HepG2 (cell line): ENCODE results near the gene TST. TPM values are rescaled to one million over a fixed set of nuclear protein-coding genes. Genes with fewer than 3 reads are reported as not detected.

Experiments used
- CEBPG ChIP-seq: IDR thresholded peaks from 2 replicates; pipeline ENCODE4 v1.6.1; 2016
- FOSL1 ChIP-seq: sonication (generic); formaldehyde crosslinking; IDR thresholded peaks from 2 replicates; pipeline ENCODE4 v1.9.0; 2021; ENCODE audit warnings: missing genetic modification reagents, borderline replicate concordance
- FOSL2 ChIP-seq: sonication (generic); formaldehyde crosslinking; IDR thresholded peaks from 2 replicates; pipeline ENCODE4 v1.4.0; 2020; ENCODE audit warnings: missing genetic modification reagents
- HDAC1 ChIP-seq: sonication (generic); formaldehyde crosslinking; IDR thresholded peaks from 2 replicates; pipeline ENCODE4 v1.5.1; 2020; ENCODE audit warnings: mild to moderate bottlenecking, missing genetic modification reagents
- MEIS2 ChIP-seq: sonication (generic); formaldehyde crosslinking; IDR thresholded peaks from 2 replicates; pipeline ENCODE4 v1.9.0; 2021; ENCODE audit warnings: mild to moderate bottlenecking, missing genetic modification reagents
- NCOA2 ChIP-seq: sonication (generic); formaldehyde crosslinking; IDR thresholded peaks from 2 replicates; pipeline ENCODE4 v1.8.0; 2022; ENCODE audit warnings: inconsistent platforms
- NFE2 ChIP-seq: sonication (generic); formaldehyde crosslinking; IDR thresholded peaks from 2 replicates; pipeline ENCODE4 v1.4.0; 2020; ENCODE audit warnings: missing genetic modification reagents
- PCBP2 ChIP-seq: fragments of 200-400 bp; formaldehyde crosslinking; optimal IDR thresholded peaks from 2 replicates; pipeline ENCODE3; 2018; ENCODE audit warnings: low read length, low read depth; ENCODE audit not compliant: poor library complexity, severe bottlenecking
- PHB2 ChIP-seq: fragments of 450-650 bp; IDR thresholded peaks from 2 replicates; pipeline ENCODE4 v1.6.1; 2018; ENCODE audit not compliant: partially characterized antibody
- SAP130 ChIP-seq: IDR thresholded peaks from 2 replicates; pipeline ENCODE4 v1.6.1; 2016; ENCODE audit warnings: low read depth
- SSRP1 ChIP-seq: IDR thresholded peaks from 2 replicates; pipeline ENCODE4 v1.6.1; 2016; ENCODE audit warnings: control low read depth
- TCF7L2 ChIP-seq: IDR thresholded peaks from 2 replicates; pipeline ENCODE4 v1.6.1; 2011; ENCODE audit warnings: mild to moderate bottlenecking, low read depth, low read length, moderate library complexity
- TOE1 ChIP-seq: sonication (generic); formaldehyde crosslinking; IDR thresholded peaks from 2 replicates; pipeline ENCODE4 v1.4.0; 2020; ENCODE audit warnings: mild to moderate bottlenecking, missing genetic modification reagents
- ZFP36L2 ChIP-seq: sonication (generic); formaldehyde crosslinking; IDR thresholded peaks from 2 replicates; pipeline ENCODE4 v1.4.0; 2020; ENCODE audit warnings: missing genetic modification reagents
- ZFYVE20 ChIP-seq: sonication (generic); formaldehyde crosslinking; IDR thresholded peaks from 2 replicates; pipeline ENCODE4 v1.8.0; 2023; ENCODE audit warnings: low read depth, mild to moderate bottlenecking, moderate library complexity, missing genetic modification reagents, borderline replicate concordance
- ZNF496 ChIP-seq: sonication (generic); formaldehyde crosslinking; IDR thresholded peaks from 2 replicates; pipeline ENCODE4 v1.8.1; 2023; ENCODE audit warnings: mild to moderate bottlenecking, moderate library complexity, missing genetic modification reagents; ENCODE audit not compliant: insufficient replicate concordance
- ZNF749 ChIP-seq: sonication (generic); formaldehyde crosslinking; IDR thresholded peaks from 2 replicates; pipeline ENCODE4 v1.8.0; 2022; ENCODE audit warnings: mild to moderate bottlenecking, missing genetic modification reagents, moderate library complexity, borderline replicate concordance
- polyA plus RNA-seq, 8 experiments: library from polyadenylated mRNA; depleted of rRNA in 3 of 8; stranded (reverse) in 7 of 8; unstranded in 1 of 8; fragments of >200 nt; fragmentation: Illumina TruSeq in 4 of 8; extraction: Trizol in 4 of 8; gene quantifications; 2 replicates each; pipeline versions ENCODE4 v1.2.1 to v1.2.3, GENCODE V29; 2011 to 2016; ENCODE audit warnings: low read depth in 4 of 8, missing spikeins in 1 of 8, mixed read lengths in 1 of 8; ENCODE audit not compliant: insufficient read depth in 1 of 8
- total RNA-seq, 5 experiments: library from RNA; depleted of rRNA; stranded (reverse); fragments of >200 nt; fragmentation: Illumina TruSeq; extraction: Trizol; gene quantifications; 2 replicates each; pipeline ENCODE4 v1.2.3, GENCODE V29; 2016; ENCODE audit warnings: low read depth in 1 of 5
- TF ChIP-seq, protein P1 (sequence below): sonication (generic); formaldehyde crosslinking; IDR thresholded peaks from 2 replicates; pipeline ENCODE4 v1.4.0; 2020; ENCODE audit warnings: missing genetic modification reagents
- TF ChIP-seq, protein P2 (sequence below): sonication (generic); formaldehyde crosslinking; IDR thresholded peaks from 2 replicates; pipeline ENCODE4 v1.5.0; 2020; ENCODE audit warnings: missing genetic modification reagents
- TF ChIP-seq, protein P3 (sequence below): IDR thresholded peaks from 2 replicates; pipeline ENCODE4 v1.4.0; 2020; ENCODE audit warnings: mild to moderate bottlenecking, missing genetic modification reagents
- TF ChIP-seq, protein P4 (sequence below): sonication (generic); formaldehyde crosslinking; IDR thresholded peaks from 2 replicates; pipeline ENCODE4 v1.4.0; 2020; ENCODE audit warnings: missing genetic modification reagents, borderline replicate concordance

The TST gene
- total and polyA plus RNA-seq, 2 of the 13 experiments (the other 11 are each of a cell fraction or from before 2014, with no cell fraction given): 44.6 to 63.6 TPM

DNA sequence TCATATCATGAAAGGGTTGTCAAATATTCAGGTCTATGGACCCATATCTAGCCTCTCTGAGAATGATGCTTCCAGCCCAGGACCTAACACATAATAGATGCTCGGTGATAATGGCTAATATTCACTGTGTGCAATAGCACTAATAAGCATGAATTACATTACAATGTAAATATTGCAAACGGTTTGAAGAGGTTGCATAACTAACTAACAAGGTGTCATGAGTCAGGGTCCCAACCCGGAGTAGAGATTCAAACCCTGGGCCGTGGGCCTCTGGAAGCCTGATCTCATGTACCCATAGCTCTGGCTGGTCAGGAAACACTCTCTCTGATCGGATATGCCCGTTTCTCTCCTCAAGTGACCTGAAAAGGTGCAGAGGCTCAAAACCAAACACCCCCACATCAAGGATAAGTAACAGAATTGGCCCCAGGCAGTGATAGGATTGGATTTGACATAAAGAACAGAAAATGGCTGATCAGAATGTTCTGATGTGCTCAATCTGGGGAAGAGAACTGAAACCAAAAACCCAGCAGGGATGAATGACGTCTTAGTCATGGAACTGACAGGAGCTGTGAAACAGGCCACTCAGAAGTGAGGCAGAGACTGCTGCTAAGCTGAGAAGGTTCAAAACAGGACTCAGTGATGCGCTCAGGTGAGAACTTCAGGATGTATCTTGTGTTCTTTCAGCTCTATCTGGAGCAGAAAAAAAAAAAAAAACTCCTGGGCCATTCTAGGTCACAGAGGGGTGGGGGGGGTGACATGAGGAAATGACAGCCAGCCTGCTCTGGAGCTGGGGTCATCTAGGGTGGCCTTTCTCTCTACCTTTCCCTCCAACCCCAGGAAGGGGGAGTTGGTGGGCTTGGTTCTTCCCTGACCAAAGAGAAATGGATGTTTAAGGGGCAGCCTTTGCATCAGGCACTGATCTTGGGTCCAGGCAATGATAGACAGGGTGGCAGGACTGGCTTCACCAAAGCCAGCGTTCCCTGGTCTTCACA, 25.7 kb upstream of the TST start (continued):
- peak; percentile 32; the same call in 1 of the 2 replicates for TF ChIP-seq SAP130 (CRISPR knock-in tag)
- TF ChIP-seq NCOA2: no peak
- TF ChIP-seq, protein P1, sequence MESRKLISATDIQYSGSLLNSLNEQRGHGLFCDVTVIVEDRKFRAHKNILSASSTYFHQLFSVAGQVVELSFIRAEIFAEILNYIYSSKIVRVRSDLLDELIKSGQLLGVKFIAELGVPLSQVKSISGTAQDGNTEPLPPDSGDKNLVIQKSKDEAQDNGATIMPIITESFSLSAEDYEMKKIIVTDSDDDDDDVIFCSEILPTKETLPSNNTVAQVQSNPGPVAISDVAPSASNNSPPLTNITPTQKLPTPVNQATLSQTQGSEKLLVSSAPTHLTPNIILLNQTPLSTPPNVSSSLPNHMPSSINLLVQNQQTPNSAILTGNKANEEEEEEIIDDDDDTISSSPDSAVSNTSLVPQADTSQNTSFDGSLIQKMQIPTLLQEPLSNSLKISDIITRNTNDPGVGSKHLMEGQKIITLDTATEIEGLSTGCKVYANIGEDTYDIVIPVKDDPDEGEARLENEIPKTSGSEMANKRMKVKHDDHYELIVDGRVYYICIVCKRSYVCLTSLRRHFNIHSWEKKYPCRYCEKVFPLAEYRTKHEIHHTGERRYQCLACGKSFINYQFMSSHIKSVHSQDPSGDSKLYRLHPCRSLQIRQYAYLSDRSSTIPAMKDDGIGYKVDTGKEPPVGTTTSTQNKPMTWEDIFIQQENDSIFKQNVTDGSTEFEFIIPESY (CRISPR knock-in tag): no peak
- no peak for TF ChIP-seq TOE1
- TF ChIP-seq, protein P2, sequence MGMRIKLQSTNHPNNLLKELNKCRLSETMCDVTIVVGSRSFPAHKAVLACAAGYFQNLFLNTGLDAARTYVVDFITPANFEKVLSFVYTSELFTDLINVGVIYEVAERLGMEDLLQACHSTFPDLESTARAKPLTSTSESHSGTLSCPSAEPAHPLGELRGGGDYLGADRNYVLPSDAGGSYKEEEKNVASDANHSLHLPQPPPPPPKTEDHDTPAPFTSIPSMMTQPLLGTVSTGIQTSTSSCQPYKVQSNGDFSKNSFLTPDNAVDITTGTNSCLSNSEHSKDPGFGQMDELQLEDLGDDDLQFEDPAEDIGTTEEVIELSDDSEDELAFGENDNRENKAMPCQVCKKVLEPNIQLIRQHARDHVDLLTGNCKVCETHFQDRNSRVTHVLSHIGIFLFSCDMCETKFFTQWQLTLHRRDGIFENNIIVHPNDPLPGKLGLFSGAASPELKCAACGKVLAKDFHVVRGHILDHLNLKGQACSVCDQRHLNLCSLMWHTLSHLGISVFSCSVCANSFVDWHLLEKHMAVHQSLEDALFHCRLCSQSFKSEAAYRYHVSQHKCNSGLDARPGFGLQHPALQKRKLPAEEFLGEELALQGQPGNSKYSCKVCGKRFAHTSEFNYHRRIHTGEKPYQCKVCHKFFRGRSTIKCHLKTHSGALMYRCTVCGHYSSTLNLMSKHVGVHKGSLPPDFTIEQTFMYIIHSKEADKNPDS (CRISPR knock-in tag): no peak
- TF ChIP-seq ZNF749 (CRISPR knock-in tag): no peak
- TF ChIP-seq, protein P3, sequence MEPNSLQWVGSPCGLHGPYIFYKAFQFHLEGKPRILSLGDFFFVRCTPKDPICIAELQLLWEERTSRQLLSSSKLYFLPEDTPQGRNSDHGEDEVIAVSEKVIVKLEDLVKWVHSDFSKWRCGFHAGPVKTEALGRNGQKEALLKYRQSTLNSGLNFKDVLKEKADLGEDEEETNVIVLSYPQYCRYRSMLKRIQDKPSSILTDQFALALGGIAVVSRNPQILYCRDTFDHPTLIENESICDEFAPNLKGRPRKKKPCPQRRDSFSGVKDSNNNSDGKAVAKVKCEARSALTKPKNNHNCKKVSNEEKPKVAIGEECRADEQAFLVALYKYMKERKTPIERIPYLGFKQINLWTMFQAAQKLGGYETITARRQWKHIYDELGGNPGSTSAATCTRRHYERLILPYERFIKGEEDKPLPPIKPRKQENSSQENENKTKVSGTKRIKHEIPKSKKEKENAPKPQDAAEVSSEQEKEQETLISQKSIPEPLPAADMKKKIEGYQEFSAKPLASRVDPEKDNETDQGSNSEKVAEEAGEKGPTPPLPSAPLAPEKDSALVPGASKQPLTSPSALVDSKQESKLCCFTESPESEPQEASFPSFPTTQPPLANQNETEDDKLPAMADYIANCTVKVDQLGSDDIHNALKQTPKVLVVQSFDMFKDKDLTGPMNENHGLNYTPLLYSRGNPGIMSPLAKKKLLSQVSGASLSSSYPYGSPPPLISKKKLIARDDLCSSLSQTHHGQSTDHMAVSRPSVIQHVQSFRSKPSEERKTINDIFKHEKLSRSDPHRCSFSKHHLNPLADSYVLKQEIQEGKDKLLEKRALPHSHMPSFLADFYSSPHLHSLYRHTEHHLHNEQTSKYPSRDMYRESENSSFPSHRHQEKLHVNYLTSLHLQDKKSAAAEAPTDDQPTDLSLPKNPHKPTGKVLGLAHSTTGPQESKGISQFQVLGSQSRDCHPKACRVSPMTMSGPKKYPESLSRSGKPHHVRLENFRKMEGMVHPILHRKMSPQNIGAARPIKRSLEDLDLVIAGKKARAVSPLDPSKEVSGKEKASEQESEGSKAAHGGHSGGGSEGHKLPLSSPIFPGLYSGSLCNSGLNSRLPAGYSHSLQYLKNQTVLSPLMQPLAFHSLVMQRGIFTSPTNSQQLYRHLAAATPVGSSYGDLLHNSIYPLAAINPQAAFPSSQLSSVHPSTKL (CRISPR knock-in tag): peak; percentile 12; the same call in 1 of the 2 replicates
- no peak for TF ChIP-seq PHB2
- peak; percentile 54; the same call in 1 of the 2 replicates for TF ChIP-seq FOSL2
- TF ChIP-seq FOSL1 (CRISPR knock-in tag): no peak
- TF ChIP-seq PCBP2: no peak
- TF ChIP-seq NFE2: no peak
- no peak for TF ChIP-seq ZNF496 (CRISPR knock-in tag)
- TF ChIP-seq TCF7L2: no peak
- TF ChIP-seq, protein P4, sequence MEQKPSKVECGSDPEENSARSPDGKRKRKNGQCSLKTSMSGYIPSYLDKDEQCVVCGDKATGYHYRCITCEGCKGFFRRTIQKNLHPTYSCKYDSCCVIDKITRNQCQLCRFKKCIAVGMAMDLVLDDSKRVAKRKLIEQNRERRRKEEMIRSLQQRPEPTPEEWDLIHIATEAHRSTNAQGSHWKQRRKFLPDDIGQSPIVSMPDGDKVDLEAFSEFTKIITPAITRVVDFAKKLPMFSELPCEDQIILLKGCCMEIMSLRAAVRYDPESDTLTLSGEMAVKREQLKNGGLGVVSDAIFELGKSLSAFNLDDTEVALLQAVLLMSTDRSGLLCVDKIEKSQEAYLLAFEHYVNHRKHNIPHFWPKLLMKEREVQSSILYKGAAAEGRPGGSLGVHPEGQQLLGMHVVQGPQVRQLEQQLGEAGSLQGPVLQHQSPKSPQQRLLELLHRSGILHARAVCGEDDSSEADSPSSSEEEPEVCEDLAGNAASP: peak; percentile 64; the same call in 1 of the 2 replicates
- no peak for TF ChIP-seq HDAC1 (CRISPR knock-in tag)
- peak; percentile 85 for TF ChIP-seq CEBPG
- no peak for TF ChIP-seq MEIS2 (CRISPR knock-in tag)
- TF ChIP-seq SSRP1 (CRISPR knock-in tag): no peak
- no peak for TF ChIP-seq ZFYVE20
- TF ChIP-seq ZFP36L2 (CRISPR knock-in tag): no peak
